ENCODE data around the gene CNTNAP2. TPM values are rescaled to one million over a fixed set of nuclear protein-coding genes. Genes with fewer than 3 reads are reported as not detected.
"Not testable (repeated sequence)": the region's sequence is repeated elsewhere in the genome, so short reads cannot be mapped to it uniquely, and the experiment has no call there.

The CNTNAP2 gene
- total and polyA plus RNA-seq, 2 of the 13 experiments (the other 11 are each of a cell fraction or from before 2014, with no cell fraction given), result 0.40 to 0.42 TPM

GRCh38 chr7:148060724-148061123 lies 1944.1 kb downstream of the CNTNAP2 start:
- 97% methylated on average over 1 of the region's 1 CpG for WGBS (ENCODE audit: low lambda C conversion rate)
- no peak for DNase-seq (ENCODE audit: low spot score)
- Histone ChIP-seq H3K4me2 (ENCODE audit: low read depth, low read length) (no peak overlapping the region), H2AFZ (ENCODE audit: low read length) (no peak overlapping the region), H3K9me3 (ENCODE audit: low read length) (no peaks in the 10 kb centered on the region), H3K4me1 (ENCODE audit: insufficient read depth, low read length) (no peaks in the 10 kb centered on the region), H3K79me2 (ENCODE audit: insufficient read depth, low read length) (no peaks in the 10 kb centered on the region), H3K27ac (ENCODE audit: extremely low read length, insufficient read depth, low read length) (no peak overlapping the region), H3K9ac (ENCODE audit: insufficient read depth, low read depth, low read length) (no peak overlapping the region), H3K36me3 (replicated peaks in 1 of 2; ENCODE audit: control insufficient read depth in 1 of 2, insufficient read depth in 2 of 2, low read length in 2 of 2) (no peaks in the 10 kb centered on the region), H3K27me3 (ENCODE audit: control insufficient read depth in 1 of 2, insufficient read depth in 2 of 2, low read length in 2 of 2) (no peaks in the 10 kb centered on the region), H3K4me3 (replicated peaks in 1 of 3; ENCODE audit: insufficient read depth in 1 of 3, low read depth in 2 of 3, low read length in 3 of 3) (no peak overlapping the region), H4K20me1 (ENCODE audit: insufficient read depth, low read length) (no peaks in the 10 kb centered on the region)
- no peak for ATAC-seq
- in situ Hi-C loops (cut with HindIII; ENCODE audit: extremely low pct_ligation_motif_present, low pct_unique_long_range_greater_than_20kb) (no loop called here), intact Hi-C loops (cut with micrococcal nuclease; ENCODE audit: unreplicated experiment) (no loop called here)
- FAIRE-seq, result no peak
- no peak for TF ChIP-seq ZNF382 (CRISPR knock-in tag; IDR thresholded peaks at IDR 0.05; ENCODE audit: borderline replicate concordance)
- TF ChIP-seq ZNF570 (CRISPR knock-in tag; IDR thresholded peaks at IDR 0.05; ENCODE audit: borderline replicate concordance), result no peak
- TF ChIP-seq NFIB (CRISPR knock-in tag; IDR thresholded peaks at IDR 0.05; ENCODE audit: borderline replicate concordance), result no peak
- no peak for TF ChIP-seq THAP11 (CRISPR knock-in tag; IDR thresholded peaks at IDR 0.05)
- TF ChIP-seq KDM2A (CRISPR knock-in tag; IDR thresholded peaks at IDR 0.05; ENCODE audit: borderline replicate concordance, low read depth), result no peak
- TF ChIP-seq ZNF414 (CRISPR knock-in tag; IDR thresholded peaks at IDR 0.05), result no peak
- no peak for TF ChIP-seq BRD4 (CRISPR knock-in tag; IDR thresholded peaks at IDR 0.05)
- no peak for TF ChIP-seq FOXO1 (CRISPR knock-in tag; IDR thresholded peaks at IDR 0.05)
- no peak for TF ChIP-seq ZNF709 (CRISPR knock-in tag; IDR thresholded peaks at IDR 0.05)
- no peak for TF ChIP-seq JDP2 (CRISPR knock-in tag; IDR thresholded peaks at IDR 0.05; ENCODE audit: borderline replicate concordance)
- no peak for TF ChIP-seq PHF20 (CRISPR knock-in tag; IDR thresholded peaks at IDR 0.05)
- no peak for TF ChIP-seq NCOR1 (IDR thresholded peaks at IDR 0.05; ENCODE audit: borderline replicate concordance, low read length)
- no TSS peak for BruUV-seq (replicated peaks)
- ChIA-PET POLR2A (no interaction called here), CTCF (ENCODE audit: low intra/inter-chr PET ratio, low total read pairs) (no interaction called here)

- not testable (repeated sequence) for H3K27ac ChIP-seq (ENCODE audit: extremely low read length, insufficient read depth, low read length)
Measured at GRCh38 chr7:148078111-148078510, 1961.5 kb downstream of the CNTNAP2 start.

More at GRCh38 chr7:148078111-148078510, 1961.5 kb downstream of the CNTNAP2 start:
- H3K4me1 ChIP-seq (ENCODE audit: insufficient read depth, low read length); ATAC-seq; DNase-seq (ENCODE audit: low spot score); in situ Hi-C loops (cut with HindIII; ENCODE audit: extremely low pct_ligation_motif_present, low pct_unique_long_range_greater_than_20kb); H3K27me3 ChIP-seq (ENCODE audit: control insufficient read depth in 1 of 2, insufficient read depth in 2 of 2, low read length in 2 of 2); H2AFZ ChIP-seq (ENCODE audit: low read length); H3K9ac ChIP-seq (ENCODE audit: insufficient read depth, low read depth, low read length); H3K36me3 ChIP-seq (replicated peaks in 1 of 2; ENCODE audit: control insufficient read depth in 1 of 2, insufficient read depth in 2 of 2, low read length in 2 of 2); FAIRE-seq; intact Hi-C loops (cut with micrococcal nuclease; ENCODE audit: unreplicated experiment); BruUV-seq (replicated peaks); CTCF ChIA-PET (ENCODE audit: low intra/inter-chr PET ratio, low total read pairs); H4K20me1 ChIP-seq (ENCODE audit: insufficient read depth, low read length); POLR2A ChIA-PET; H3K4me3 ChIP-seq (replicated peaks in 1 of 3; ENCODE audit: insufficient read depth in 1 of 3, low read depth in 2 of 3, low read length in 3 of 3); H3K9me3 ChIP-seq (ENCODE audit: low read length); H3K79me2 ChIP-seq (ENCODE audit: insufficient read depth, low read length); H3K4me2 ChIP-seq (ENCODE audit: low read depth, low read length): not testable (repeated sequence)
- 8% methylated on average over 4 of the region's 4 CpGs for WGBS (ENCODE audit: low lambda C conversion rate)
